CD4-positive, CD25-positive, alpha-beta regulatory T cell (primary cell): ENCODE measurements around the gene PRKCQ. TPM values are rescaled to one million over a fixed set of nuclear protein-coding genes. Genes with fewer than 3 reads are reported as not detected.
"Not testable (repeated sequence)": the region's sequence is repeated elsewhere in the genome, so short reads cannot be mapped to it uniquely, and the experiment has no call there.

Experiments
- ATAC-seq, 2 donors: fragments of 150-1000 bp; cut with Tn5 transposase; one replicate each; pipeline ENCODE4 v1.10.0; 2021; ENCODE audit warnings: low read depth in 2 of 2, moderate number of reproducible peaks in 2 of 2, moderate library complexity in 1 of 2
- DNase-seq, 3 donors: peaks; one replicate each; pipeline versions ENCODE4 v3.0.0 to v3.0.0-alpha.2; 2012 to 2022; ENCODE audit warnings: mixed read lengths in 1 of 3
- H3K27ac ChIP-seq: one replicate; pipeline ENCODE4 v1.7.0; 2013; ENCODE audit warnings: mild to moderate bottlenecking, low read length; ENCODE audit not compliant: insufficient read depth, poor library complexity, severe bottlenecking
- H3K27me3 ChIP-seq: one replicate; pipeline ENCODE4 v1.7.0; 2013; ENCODE audit warnings: low read length; ENCODE audit not compliant: control insufficient read depth, insufficient read depth
- H3K36me3 ChIP-seq: one replicate; pipeline ENCODE4 v1.7.0; 2013; ENCODE audit warnings: mild to moderate bottlenecking, low read length, moderate library complexity; ENCODE audit not compliant: control insufficient read depth, insufficient read depth
- H3K4me1 ChIP-seq: 2 replicates; pipeline ENCODE4 v1.7.0; 2013; ENCODE audit warnings: mild to moderate bottlenecking, low read length; ENCODE audit not compliant: insufficient read depth, control insufficient read depth, poor library complexity, severe bottlenecking
- H3K4me3 ChIP-seq: one replicate; pipeline ENCODE4 v1.7.0; 2013; ENCODE audit warnings: low read depth, mild to moderate bottlenecking, low read length, moderate library complexity
- H3K9me3 ChIP-seq, 2 experiments: 1 replicate in 1 of 2; 2 replicates in 1 of 2; pipeline ENCODE4 v1.7.0; 2013; ENCODE audit warnings: low read length in 2 of 2, mild to moderate bottlenecking in 1 of 2, moderate library complexity in 1 of 2; ENCODE audit not compliant: control insufficient read depth in 2 of 2
- H3K27ac Mint-ChIP-seq, 3 donors: one replicate each; pipeline ENCODE4 v1.8.0; 2020 to 2022; ENCODE audit warnings: mild to moderate bottlenecking in 3 of 3, mixed read lengths in 3 of 3, moderate library complexity in 2 of 3
- H3K27me3 Mint-ChIP-seq: one replicate; pipeline ENCODE4 v1.8.0; 2022; ENCODE audit warnings: mild to moderate bottlenecking, mixed read lengths
- H3K36me3 Mint-ChIP-seq: one replicate; pipeline ENCODE4 v1.8.0; 2020; ENCODE audit warnings: mixed read lengths
- H3K4me1 Mint-ChIP-seq, 4 donors: one replicate each; pipeline ENCODE4 v1.8.0; 2020 to 2022; ENCODE audit warnings: mixed read lengths in 4 of 4, mild to moderate bottlenecking in 1 of 4
- H3K4me3 Mint-ChIP-seq, 4 donors: one replicate each; pipeline ENCODE4 v1.8.0; 2020 to 2022; ENCODE audit warnings: mild to moderate bottlenecking in 4 of 4, mixed read lengths in 4 of 4, moderate library complexity in 3 of 4
- H3K9me3 Mint-ChIP-seq, 7 donors: one replicate each; pipeline ENCODE4 v1.8.0; 2020 to 2022; ENCODE audit warnings: mixed read lengths in 7 of 7, mild to moderate bottlenecking in 3 of 7, moderate library complexity in 2 of 7
- polyA plus RNA-seq, 4 donors: library from polyadenylated mRNA; unstranded; fragments of 300-500 nt; fragmentation: Illumina TruSeq; gene quantifications; one replicate each; pipeline ENCODE4 v1.2.3, GENCODE V29; 2021
- total RNA-seq: library from RNA; stranded (reverse); gene quantifications from one replicate; pipeline ENCODE4 v1.2.3, GENCODE V29; 2022

The PRKCQ gene
- total and polyA plus RNA-seq, 5 donors from 2014 or later = 62.4 to 87.3 (median 69.2) TPM

GRCh38 chr10:6476989-6477388 lies 103.1 kb downstream of the PRKCQ start:
- H3K27ac Mint-ChIP-seq = peak overlapping the region; percentile 5 to 95 (median 57)
- peaks cover 25% of the 10 kb centered on the region for H3K4me1 ChIP-seq
- H3K27me3 Mint-ChIP-seq = no peaks in the 10 kb centered on the region
- peaks cover 36 to 52% (median 40%) of the 10 kb centered on the region in 4 donors for H3K4me1 Mint-ChIP-seq
- DNase-seq = no peak
- no peak overlapping the region for H3K4me3 ChIP-seq
- H3K36me3 ChIP-seq = peaks cover 65% of the 10 kb centered on the region
- no peaks in the 10 kb centered on the region for H3K9me3 Mint-ChIP-seq
- H3K9me3 ChIP-seq = no peaks in the 10 kb centered on the region
- H3K27me3 ChIP-seq = no peaks in the 10 kb centered on the region
- no peak overlapping the region for H3K27ac ChIP-seq
- ATAC-seq = no peak
- H3K36me3 Mint-ChIP-seq = peaks cover 59% of the 10 kb centered on the region
- H3K4me3 Mint-ChIP-seq = no peak overlapping the region

DNA sequence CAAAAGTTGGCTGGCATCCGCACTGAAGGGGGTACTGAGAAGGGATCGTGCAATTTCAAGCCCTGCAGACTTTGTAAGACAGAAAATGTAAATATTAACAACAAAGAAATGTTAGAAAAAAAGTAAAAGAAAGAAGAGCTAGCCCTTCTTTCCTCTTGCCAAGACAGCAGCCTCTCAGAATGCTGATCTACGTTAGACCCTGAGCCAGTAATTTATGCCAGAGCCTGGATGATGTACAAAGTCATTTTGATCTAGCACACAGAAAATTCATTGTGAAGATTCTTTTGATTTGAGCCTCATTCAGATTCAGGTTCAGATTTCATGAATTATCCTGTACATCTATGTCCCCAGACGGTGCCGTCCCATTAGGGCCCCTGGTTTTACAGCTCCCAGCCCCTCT lies 105.2 kb downstream of the PRKCQ start:
- Histone ChIP-seq H3K4me3 (peak overlapping the region; percentile 85), H3K36me3 (peaks cover 58% of the 10 kb centered on the region), H3K27ac (peak overlapping the region; percentile 93), H3K4me1 (peaks cover 25% of the 10 kb centered on the region), H3K9me3 (no peaks in the 10 kb centered on the region), H3K27me3 (no peaks in the 10 kb centered on the region)
- Mint-ChIP-seq H3K27me3 (no peaks in the 10 kb centered on the region), H3K9me3 (no peaks in the 10 kb centered on the region), H3K36me3 (peaks cover 67% of the 10 kb centered on the region), H3K4me3 (peak overlapping the region in 1 of 4 donors; percentile 0), H3K27ac (peak overlapping the region in 2 of 3 donors; percentile 84 to 95), H3K4me1 (peaks cover 34 to 68% (median 46%) of the 10 kb centered on the region in 4 donors)
- no peak for DNase-seq
- no peak for ATAC-seq

DNA sequence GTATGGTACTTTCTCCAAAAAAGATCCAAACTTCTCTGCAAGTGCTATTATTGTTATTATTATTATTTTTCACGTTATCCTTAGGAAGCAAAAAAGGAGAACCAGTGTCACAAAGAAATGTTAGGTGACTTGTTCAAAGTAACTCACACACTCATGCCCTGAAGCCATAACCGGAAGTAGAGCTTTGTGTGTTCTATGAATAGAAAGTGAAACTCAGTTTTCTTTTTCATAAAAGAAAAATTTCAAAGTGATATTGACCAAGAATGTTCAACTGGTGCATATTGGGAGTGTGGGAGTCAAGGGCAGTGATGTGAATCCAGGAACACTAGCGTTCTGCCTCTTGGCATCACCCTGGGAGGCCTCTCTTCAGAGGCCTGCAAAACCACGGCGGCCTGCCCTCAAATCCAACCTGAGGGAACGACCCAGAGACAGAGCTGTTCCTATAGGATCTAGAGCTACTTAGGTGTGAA lies 106.1 kb downstream of the PRKCQ start:
- Mint-ChIP-seq H3K27me3 (no peaks in the 10 kb centered on the region), H3K9me3 (no peaks in the 10 kb centered on the region), H3K4me3 (peak overlapping the region; percentile 78 to 89 (median 84)), H3K27ac (peak overlapping the region; percentile 95 to 97 (median 95)), H3K36me3 (peaks cover 71% of the 10 kb centered on the region), H3K4me1 (peaks cover 34 to 69% (median 48%) of the 10 kb centered on the region in 4 donors)
- Histone ChIP-seq H3K27me3 (no peaks in the 10 kb centered on the region), H3K4me1 (peaks cover 25% of the 10 kb centered on the region), H3K9me3 (no peaks in the 10 kb centered on the region), H3K36me3 (peaks cover 62% of the 10 kb centered on the region), H3K27ac (peak overlapping the region; percentile 93), H3K4me3 (peak overlapping the region; percentile 85)
- DNase-seq = peak; percentile 24 to 81 (median 63)
- peak; percentile 74 to 81 for ATAC-seq

DNA sequence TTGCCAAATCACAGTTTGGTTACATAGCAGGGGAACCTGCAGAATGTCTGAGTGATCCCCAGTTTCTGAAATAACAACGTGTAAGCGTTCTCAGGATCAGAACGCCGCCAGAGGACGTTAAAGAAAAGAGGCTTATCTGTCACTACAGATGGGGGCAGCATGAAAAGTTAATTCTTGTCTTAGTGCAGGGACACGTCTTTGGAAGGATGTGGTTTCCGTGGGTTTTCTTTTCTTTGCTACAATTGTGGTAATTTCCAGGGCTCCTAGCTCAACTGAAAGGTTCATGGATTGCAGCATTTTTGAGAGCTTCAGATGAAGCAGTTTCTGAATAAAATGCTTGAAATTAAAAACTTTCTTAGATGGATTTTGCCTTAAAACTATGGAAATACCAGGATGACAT lies 106.6 kb downstream of the PRKCQ start:
- ATAC-seq (peak; percentile 80 to 81), DNase-seq (peak; percentile 33 to 81 (median 75))
- Mint-ChIP-seq H3K36me3 (peaks cover 66% of the 10 kb centered on the region), H3K4me1 (peaks cover 34 to 69% (median 45%) of the 10 kb centered on the region in 4 donors), H3K27me3 (no peaks in the 10 kb centered on the region), H3K9me3 (no peaks in the 10 kb centered on the region), H3K27ac (peak overlapping the region; percentile 88 to 98 (median 90)), H3K4me3 (peak overlapping the region; percentile 52 to 78 (median 66))
- Histone ChIP-seq H3K27me3 (no peaks in the 10 kb centered on the region), H3K4me1 (peaks cover 25% of the 10 kb centered on the region), H3K27ac (peak overlapping the region; percentile 93), H3K9me3 (no peaks in the 10 kb centered on the region), H3K36me3 (peaks cover 61% of the 10 kb centered on the region), H3K4me3 (peak overlapping the region; percentile 85)

DNA sequence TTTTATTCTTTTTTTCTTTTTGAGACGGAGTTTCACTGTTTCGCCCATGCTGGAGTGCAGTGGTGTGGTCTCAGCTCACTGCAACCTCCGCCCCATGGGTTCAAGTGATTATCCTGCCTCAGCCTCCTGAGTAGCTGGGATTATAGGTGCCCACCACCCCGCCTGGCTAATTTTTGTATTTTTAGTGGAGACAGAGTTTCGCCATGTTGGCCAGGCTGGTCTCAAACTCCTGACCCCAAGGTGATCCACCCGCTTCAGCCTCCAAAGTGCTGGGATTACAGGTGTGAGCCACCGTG lies 107.4 kb downstream of the PRKCQ start:
- H3K4me1 ChIP-seq = peaks cover 25% of the 10 kb centered on the region
- DNase-seq, H3K27me3 ChIP-seq, ATAC-seq, H3K9me3 Mint-ChIP-seq, H3K27me3 Mint-ChIP-seq, H3K9me3 ChIP-seq, H3K4me3 ChIP-seq: not testable (repeated sequence)
- Mint-ChIP-seq H3K4me1 (peaks cover 34 to 67% (median 49%) of the 10 kb centered on the region in 4 donors), H3K27ac (peak overlapping the region in 2 of 3 donors; percentile 90 to 98), H3K4me3 (peak overlapping the region in 1 of 4 donors; percentile 43), H3K36me3 (peaks cover 64% of the 10 kb centered on the region)
- peak overlapping the region; percentile 93 for H3K27ac ChIP-seq
- H3K36me3 ChIP-seq = peaks cover 61% of the 10 kb centered on the region

GRCh38 chr10:6470894-6471618 lies 109.0 kb downstream of the PRKCQ start:
- Histone ChIP-seq H3K9me3 (no peaks in the 10 kb centered on the region), H3K27me3 (no peaks in the 10 kb centered on the region), H3K4me1 (peaks cover 25% of the 10 kb centered on the region), H3K36me3 (peaks cover 62% of the 10 kb centered on the region), H3K4me3 (no peak overlapping the region), H3K27ac (no peak overlapping the region)
- no peak for ATAC-seq
- Mint-ChIP-seq H3K27ac (peak overlapping the region; percentile 62 to 90 (median 86)), H3K27me3 (no peaks in the 10 kb centered on the region), H3K36me3 (peaks cover 67% of the 10 kb centered on the region), H3K4me1 (peaks cover 22 to 63% (median 47%) of the 10 kb centered on the region in 4 donors), H3K4me3 (peak overlapping the region in 2 of 4 donors; percentile 23 to 38), H3K9me3 (no peaks in the 10 kb centered on the region)
- no peak for DNase-seq

DNA sequence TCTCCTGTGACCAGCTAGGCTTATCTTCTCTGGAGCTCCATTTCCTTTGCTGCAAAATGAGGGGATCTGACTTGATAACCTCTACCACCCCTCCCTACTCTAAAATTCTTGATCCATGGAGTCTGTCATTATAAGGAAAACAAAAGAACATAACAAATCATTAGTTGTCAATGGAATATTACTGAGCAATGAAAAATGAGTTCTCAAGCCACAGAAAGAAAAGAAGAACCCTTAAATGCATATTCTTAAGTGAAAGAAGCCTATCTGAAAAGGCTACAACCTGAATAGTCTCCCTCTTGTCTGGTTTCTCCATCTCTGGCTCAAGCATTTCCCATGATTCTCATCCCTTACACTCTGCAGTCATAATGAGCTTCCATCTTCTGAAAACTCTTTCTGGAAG lies 110.4 kb downstream of the PRKCQ start:
- Histone ChIP-seq H3K4me1 (peaks cover 19% of the 10 kb centered on the region), H3K9me3 (no peaks in the 10 kb centered on the region), H3K27ac (no peak overlapping the region), H3K27me3 (no peaks in the 10 kb centered on the region), H3K36me3 (peaks cover 64% of the 10 kb centered on the region), H3K4me3 (no peak overlapping the region)
- Mint-ChIP-seq H3K4me1 (peaks cover 16 to 59% (median 39%) of the 10 kb centered on the region in 4 donors), H3K27ac (peak overlapping the region in 1 of 3 donors; percentile 44), H3K36me3 (peaks cover 67% of the 10 kb centered on the region), H3K4me3 (peak overlapping the region in 1 of 4 donors; percentile 47), H3K27me3 (no peaks in the 10 kb centered on the region), H3K9me3 (no peaks in the 10 kb centered on the region)
- ATAC-seq (no peak), DNase-seq (no peak)
